Measurements from ENCODE around the gene ASS1.

Gene ASS1

GRCh38 chr9:130458027-130458803 lies 13.5 kb downstream of the ASS1 start:
- no peak for DNase-seq

GRCh38 chr9:130458804-130459067 lies 14.0 kb downstream of the ASS1 start:
- no peak for DNase-seq

- DNase-seq = no peak
Measured at GRCh38 chr9:130459151-130459550, 14.4 kb downstream of the ASS1 start.

GRCh38 chr9:130459941-130460669 lies 15.3 kb downstream of the ASS1 start:
- DNase-seq = no peak

- DNase-seq = peak; percentile 9 to 13
Measured at GRCh38 chr9:130461218-130461630, 16.5 kb downstream of the ASS1 start.

- no peak for DNase-seq
Measured at GRCh38 chr9:130461731-130462130, 17.0 kb downstream of the ASS1 start.

GRCh38 chr9:130462685-130463540 lies 18.2 kb downstream of the ASS1 start:
- no peak for DNase-seq

- DNase-seq = no peak
Measured at GRCh38 chr9:130463763-130464745, 19.3 kb downstream of the ASS1 start.

- DNase-seq = no peak
Measured at GRCh38 chr9:130465383-130466096, 20.8 kb downstream of the ASS1 start.

GRCh38 chr9:130466537-130467217 lies 21.9 kb downstream of the ASS1 start:
- DNase-seq = no peak

- no peak for DNase-seq
Measured at GRCh38 chr9:130467316-130467715, 22.6 kb downstream of the ASS1 start.

GRCh38 chr9:130468566-130468965 lies 23.8 kb downstream of the ASS1 start:
- no peak for DNase-seq

GRCh38 chr9:130470269-130470668 lies 25.5 kb downstream of the ASS1 start:
- no peak for DNase-seq

GRCh38 chr9:130470950-130471349 lies 26.2 kb downstream of the ASS1 start:
- no peak for DNase-seq

- DNase-seq = no peak
Measured at GRCh38 chr9:130471411-130472183, 26.8 kb downstream of the ASS1 start.

- DNase-seq = no peak
Measured at GRCh38 chr9:130472184-130472705, 27.5 kb downstream of the ASS1 start.

- no peak for DNase-seq
Measured at GRCh38 chr9:130473009-130473408, 28.2 kb downstream of the ASS1 start.

GRCh38 chr9:130473566-130473965 lies 28.8 kb downstream of the ASS1 start:
- no peak for DNase-seq

- DNase-seq = no peak
Measured at GRCh38 chr9:130474106-130474505, 29.3 kb downstream of the ASS1 start.

GRCh38 chr9:130476151-130476730 lies 31.5 kb downstream of the ASS1 start:
- no peak for DNase-seq
